NCI-H1417 (cell line): ENCODE results near the gene IL12RB2.

ENCODE experiments used
- DNase-seq, 3 experiments: peaks; one replicate each; lab custom pipeline; 2025; lab: John Stamatoyannopoulos, UW

IL12RB2 gene

GRCh38 chr1:67312615-67313014, 4.9 kb downstream of the IL12RB2 start:
- DNase-seq: no peak

- DNase-seq: peak in 1 of 3 experiments; percentile 31
These were observed 6.4 kb downstream of the IL12RB2 start for GRCh38 chr1:67313934-67314671.

- DNase-seq: peak in 2 of 3 experiments; percentile 9 to 44
These were observed 7.0 kb downstream of the IL12RB2 start for GRCh38 chr1:67314696-67315095.

GRCh38 chr1:67316180-67316902, 8.7 kb downstream of the IL12RB2 start:
- no peak for DNase-seq

- DNase-seq: no peak
These were observed 9.2 kb downstream of the IL12RB2 start for GRCh38 chr1:67316918-67317317.

- DNase-seq: no peak
These were observed 10.1 kb downstream of the IL12RB2 start for GRCh38 chr1:67317803-67318202.

- DNase-seq: no peak
These were observed 14.8 kb downstream of the IL12RB2 start for GRCh38 chr1:67322442-67322841.

GRCh38 chr1:67323087-67323486, 15.4 kb downstream of the IL12RB2 start:
- DNase-seq: no peak

- no peak for DNase-seq
These were observed 16.4 kb downstream of the IL12RB2 start for GRCh38 chr1:67324068-67324467.

GRCh38 chr1:67327864-67328466, 20.3 kb downstream of the IL12RB2 start:
- no peak for DNase-seq

- DNase-seq: no peak
These were observed 25.2 kb downstream of the IL12RB2 start for GRCh38 chr1:67332653-67333529.

GRCh38 chr1:67333603-67334002, 25.9 kb downstream of the IL12RB2 start:
- DNase-seq: no peak

GRCh38 chr1:67335411-67335810, 27.7 kb downstream of the IL12RB2 start:
- no peak for DNase-seq

GRCh38 chr1:67336157-67336556, 28.5 kb downstream of the IL12RB2 start:
- no peak for DNase-seq

GRCh38 chr1:67336783-67337182, 29.1 kb downstream of the IL12RB2 start:
- peak in 1 of 3 experiments; percentile 53 for DNase-seq

- no peak for DNase-seq
These were observed 31.0 kb downstream of the IL12RB2 start for GRCh38 chr1:67338642-67339041.

GRCh38 chr1:67339623-67340343, 32.1 kb downstream of the IL12RB2 start:
- peak in 1 of 3 experiments; percentile 19 for DNase-seq

- no peak for DNase-seq
These were observed 34.6 kb downstream of the IL12RB2 start for GRCh38 chr1:67342076-67342890.

- no peak for DNase-seq
These were observed 37.9 kb downstream of the IL12RB2 start for GRCh38 chr1:67345556-67345955.

GRCh38 chr1:67346982-67347381, 39.3 kb downstream of the IL12RB2 start:
- no peak for DNase-seq
